ENCODE results near the gene DPH5.

DNA sequence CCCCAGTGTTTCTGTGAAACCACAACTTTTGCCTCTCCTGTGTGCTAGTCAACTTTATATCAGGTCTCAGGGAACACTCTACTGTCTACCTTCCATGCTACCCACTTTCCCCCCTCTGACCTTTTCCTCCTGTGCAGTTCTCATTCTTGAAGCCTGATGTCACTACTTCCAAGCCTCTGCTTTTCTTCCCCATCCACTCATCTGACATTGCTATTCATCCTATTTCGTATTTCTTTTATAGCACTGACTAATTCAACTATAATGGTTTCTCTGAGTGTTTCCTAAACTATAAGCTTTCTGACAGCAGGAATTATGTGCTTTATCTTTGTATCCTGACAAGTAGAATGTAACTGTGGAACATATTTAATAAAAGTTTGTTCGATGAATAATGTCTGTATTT, 18.2 kb upstream of the DPH5 start:
- TF ChIP-seq FOXA1 (IDR thresholded peaks at IDR 0.05): no peak
- no peak for TF ChIP-seq SP1 (IDR thresholded peaks at IDR 0.05)
- TF ChIP-seq ELF4 (IDR thresholded peaks at IDR 0.05): no peak
- TF ChIP-seq BHLHE40 (IDR thresholded peaks at IDR 0.05; ENCODE audit: borderline replicate concordance): no peak
